DOHH2 (cell line): Measurements from ENCODE around the gene ACTN1.

Experiments
- EZH2phosphoT487 ChIP-seq: fragments of 200-600 bp; sonication (generic); IDR thresholded peaks from 2 replicates; pipeline ENCODE4 v1.6.1; 2017; ENCODE audit warnings: borderline replicate concordance, mild to moderate bottlenecking, antibody characterized with exemption, low read length, moderate library complexity, mixed read lengths
- TF ChIP-seq, protein P1 (sequence below): fragments of 200-600 bp; sonication (generic); IDR thresholded peaks from one replicate; pipeline ENCODE4 v1.5.1; 2014; ENCODE audit warnings: antibody characterized with exemption, mild to moderate bottlenecking, low read depth, low read length; ENCODE audit not compliant: poor library complexity, severe bottlenecking

GRCh38 chr14:69013943-69014782 lies 35.1 kb upstream of the ACTN1 start:
- TF ChIP-seq, protein P1, sequence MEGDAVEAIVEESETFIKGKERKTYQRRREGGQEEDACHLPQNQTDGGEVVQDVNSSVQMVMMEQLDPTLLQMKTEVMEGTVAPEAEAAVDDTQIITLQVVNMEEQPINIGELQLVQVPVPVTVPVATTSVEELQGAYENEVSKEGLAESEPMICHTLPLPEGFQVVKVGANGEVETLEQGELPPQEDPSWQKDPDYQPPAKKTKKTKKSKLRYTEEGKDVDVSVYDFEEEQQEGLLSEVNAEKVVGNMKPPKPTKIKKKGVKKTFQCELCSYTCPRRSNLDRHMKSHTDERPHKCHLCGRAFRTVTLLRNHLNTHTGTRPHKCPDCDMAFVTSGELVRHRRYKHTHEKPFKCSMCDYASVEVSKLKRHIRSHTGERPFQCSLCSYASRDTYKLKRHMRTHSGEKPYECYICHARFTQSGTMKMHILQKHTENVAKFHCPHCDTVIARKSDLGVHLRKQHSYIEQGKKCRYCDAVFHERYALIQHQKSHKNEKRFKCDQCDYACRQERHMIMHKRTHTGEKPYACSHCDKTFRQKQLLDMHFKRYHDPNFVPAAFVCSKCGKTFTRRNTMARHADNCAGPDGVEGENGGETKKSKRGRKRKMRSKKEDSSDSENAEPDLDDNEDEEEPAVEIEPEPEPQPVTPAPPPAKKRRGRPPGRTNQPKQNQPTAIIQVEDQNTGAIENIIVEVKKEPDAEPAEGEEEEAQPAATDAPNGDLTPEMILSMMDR = no peak
- TF ChIP-seq EZH2phosphoT487 = no peak
